OCI-LY7 (cell line): Measurements from ENCODE around the gene RGS10.

Experiments used
- EZH2phosphoT487 ChIP-seq: fragments of 200-600 bp; sonication (generic); IDR thresholded peaks from 2 replicates; pipeline ENCODE4 v1.6.1; 2018; ENCODE audit warnings: low read depth, borderline replicate concordance, mild to moderate bottlenecking, mixed run types, antibody characterized with exemption, low read length, moderate library complexity, mixed read lengths
- TF ChIP-seq, protein P1 (sequence below): fragments of 200-600 bp; sonication (generic); conservative IDR thresholded peaks from 2 replicates; pipeline ENCODE4 v1.5.1; 2014; ENCODE audit warnings: mild to moderate bottlenecking, antibody characterized with exemption, low read length, moderate library complexity, mixed read lengths

DNA sequence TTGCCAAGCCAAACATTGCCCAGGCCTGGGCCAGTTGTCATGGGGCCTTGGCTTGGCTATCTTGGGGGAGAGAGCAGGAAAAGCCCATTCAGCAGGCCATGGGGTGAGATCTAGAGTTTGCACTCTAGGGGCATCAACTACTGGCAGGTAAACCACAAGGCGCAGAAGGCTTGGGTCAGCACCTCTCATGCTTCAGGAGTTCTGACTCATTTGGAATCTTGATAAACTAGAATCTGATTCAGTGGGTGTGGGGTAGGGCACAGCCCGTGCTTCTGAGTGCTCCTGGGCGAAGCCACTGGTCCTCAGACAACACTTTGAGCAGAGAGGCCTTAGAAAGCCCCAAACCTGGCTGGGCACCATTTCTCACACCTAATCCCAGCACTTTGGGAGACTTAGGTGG lies 81.1 kb downstream of the RGS10 start:
- TF ChIP-seq, protein P1, sequence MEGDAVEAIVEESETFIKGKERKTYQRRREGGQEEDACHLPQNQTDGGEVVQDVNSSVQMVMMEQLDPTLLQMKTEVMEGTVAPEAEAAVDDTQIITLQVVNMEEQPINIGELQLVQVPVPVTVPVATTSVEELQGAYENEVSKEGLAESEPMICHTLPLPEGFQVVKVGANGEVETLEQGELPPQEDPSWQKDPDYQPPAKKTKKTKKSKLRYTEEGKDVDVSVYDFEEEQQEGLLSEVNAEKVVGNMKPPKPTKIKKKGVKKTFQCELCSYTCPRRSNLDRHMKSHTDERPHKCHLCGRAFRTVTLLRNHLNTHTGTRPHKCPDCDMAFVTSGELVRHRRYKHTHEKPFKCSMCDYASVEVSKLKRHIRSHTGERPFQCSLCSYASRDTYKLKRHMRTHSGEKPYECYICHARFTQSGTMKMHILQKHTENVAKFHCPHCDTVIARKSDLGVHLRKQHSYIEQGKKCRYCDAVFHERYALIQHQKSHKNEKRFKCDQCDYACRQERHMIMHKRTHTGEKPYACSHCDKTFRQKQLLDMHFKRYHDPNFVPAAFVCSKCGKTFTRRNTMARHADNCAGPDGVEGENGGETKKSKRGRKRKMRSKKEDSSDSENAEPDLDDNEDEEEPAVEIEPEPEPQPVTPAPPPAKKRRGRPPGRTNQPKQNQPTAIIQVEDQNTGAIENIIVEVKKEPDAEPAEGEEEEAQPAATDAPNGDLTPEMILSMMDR, result no peak
- TF ChIP-seq EZH2phosphoT487, result no peak
